CD1c-positive myeloid dendritic cell (primary cell): ENCODE measurements around the gene EPHA8.

Experiments used
- DNase-seq: peaks from one replicate; pipeline ENCODE4 v3.0.0-alpha.2; 2016; ENCODE audit errors: extremely low spot score

The EPHA8 gene

DNA sequence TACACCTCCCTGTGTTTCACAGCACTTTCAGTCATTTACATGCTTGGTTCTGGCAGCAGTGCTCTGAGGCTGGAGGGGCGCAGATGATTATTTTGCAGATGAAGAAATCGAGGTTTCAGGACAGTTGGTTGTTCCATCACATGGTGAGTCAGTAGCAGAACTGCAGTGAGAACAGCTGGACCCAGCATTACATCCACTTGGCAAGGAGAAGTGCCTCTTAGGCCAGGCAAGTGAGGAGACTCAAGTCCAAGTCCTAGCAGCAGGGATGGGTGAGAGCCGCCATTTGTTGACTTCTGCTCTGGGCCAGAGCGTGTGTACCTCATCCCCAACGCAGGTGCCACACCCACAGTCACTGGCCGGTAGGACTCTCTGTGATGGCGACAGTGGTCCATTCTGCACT, 26.8 kb upstream of the EPHA8 start:
- DNase-seq, result no peak

- no peak for DNase-seq
Measured at GRCh38 chr1:22537441-22538139, 25.7 kb upstream of the EPHA8 start.

GRCh38 chr1:22539510-22540118, 23.7 kb upstream of the EPHA8 start:
- no peak for DNase-seq

GRCh38 chr1:22540337-22540736, 23.0 kb upstream of the EPHA8 start:
- no peak for DNase-seq

DNA sequence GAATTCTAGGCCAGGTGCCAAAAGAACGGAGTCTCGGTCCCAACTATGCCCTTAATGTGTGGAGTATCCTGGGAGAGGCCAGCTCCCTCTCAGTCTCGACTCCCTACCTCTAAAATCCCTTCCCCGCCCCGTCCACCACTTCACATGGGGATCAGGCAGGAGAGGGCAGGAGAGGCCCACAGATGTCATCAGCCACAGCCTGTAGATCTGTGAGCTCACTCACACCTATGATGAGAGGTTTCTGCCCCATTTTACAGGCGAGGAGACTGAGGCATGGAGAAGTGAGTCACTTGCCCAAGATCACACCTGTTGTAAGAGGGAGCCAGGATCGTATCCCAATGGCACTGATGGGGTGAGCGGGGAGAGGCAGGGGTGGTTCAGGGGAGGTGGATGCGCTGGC, 20.4 kb upstream of the EPHA8 start:
- no peak for DNase-seq

DNA sequence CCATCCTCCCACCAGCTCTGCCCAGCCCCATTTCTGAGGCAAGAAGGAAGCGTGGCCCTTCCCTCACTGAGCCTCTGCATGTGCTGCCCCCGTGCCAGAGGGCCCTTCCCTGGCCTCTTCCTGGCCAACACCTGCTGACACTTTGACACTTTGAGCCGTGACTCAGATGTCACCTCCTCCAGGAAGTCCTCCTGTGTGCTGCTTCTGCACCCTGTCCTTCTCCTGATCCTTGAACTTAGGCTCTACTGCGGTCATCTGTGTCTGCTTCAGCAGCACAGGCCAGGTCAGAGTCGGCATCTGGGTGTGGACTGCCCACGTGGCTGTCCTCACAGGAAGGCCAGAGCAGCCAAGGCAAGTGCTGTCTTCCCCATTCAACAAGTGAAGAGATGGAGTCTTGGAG, 19.6 kb upstream of the EPHA8 start:
- no peak for DNase-seq

GRCh38 chr1:22544606-22545005, 18.7 kb upstream of the EPHA8 start:
- DNase-seq, result no peak

- DNase-seq, result no peak
Measured at GRCh38 chr1:22545141-22545540, 18.1 kb upstream of the EPHA8 start.

GRCh38 chr1:22547186-22547817, 16.0 kb upstream of the EPHA8 start:
- no peak for DNase-seq

GRCh38 chr1:22547818-22548462, 15.3 kb upstream of the EPHA8 start:
- no peak for DNase-seq

- no peak for DNase-seq
Measured at GRCh38 chr1:22550021-22550420, 13.3 kb upstream of the EPHA8 start.

- DNase-seq, result no peak
Measured at GRCh38 chr1:22551591-22551990, 11.7 kb upstream of the EPHA8 start.

GRCh38 chr1:22552021-22552420, 11.3 kb upstream of the EPHA8 start:
- DNase-seq, result no peak

- DNase-seq, result no peak
Measured at GRCh38 chr1:22553104-22553880, 10.0 kb upstream of the EPHA8 start.

DNA sequence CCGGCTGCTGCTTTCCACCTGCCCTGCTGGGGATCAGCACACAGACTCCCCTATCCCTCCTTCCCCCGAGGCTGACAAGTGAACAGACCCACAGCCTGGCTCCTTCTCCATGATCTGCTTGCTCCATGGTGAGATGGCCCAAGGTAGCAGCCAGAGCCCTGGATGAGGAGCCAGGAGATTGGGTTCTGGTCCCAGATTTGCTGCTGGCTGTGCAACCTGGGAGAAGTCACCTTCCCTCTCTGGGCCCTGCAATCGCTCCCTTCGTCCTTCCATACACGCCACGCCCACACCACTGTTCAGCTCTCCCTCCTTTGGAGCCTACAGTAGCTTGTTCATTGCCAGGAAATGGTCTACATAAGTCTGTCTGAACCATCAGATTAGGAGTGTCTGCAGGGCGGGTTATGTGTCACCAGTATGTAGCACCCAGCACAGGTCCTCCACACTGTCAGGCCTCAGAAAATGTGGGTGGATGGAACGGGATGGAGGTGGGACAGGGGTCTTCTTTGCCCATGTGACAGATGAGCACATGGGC, 9.2 kb upstream of the EPHA8 start:
- DNase-seq, result no peak

DNA sequence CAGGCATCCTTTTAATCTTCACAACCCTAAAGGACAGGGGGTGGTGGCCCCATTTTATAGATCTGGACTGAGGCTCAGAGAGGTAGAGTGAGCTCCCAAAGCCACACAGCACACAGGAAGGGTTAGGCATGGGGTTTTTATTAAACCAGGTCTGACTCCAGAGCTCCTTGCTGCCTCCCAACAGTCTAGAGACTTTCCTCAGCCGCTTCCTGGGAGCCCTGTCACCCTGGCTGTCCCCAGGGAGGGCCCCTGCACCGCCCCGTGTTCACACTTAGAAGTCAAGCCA, 8.0 kb upstream of the EPHA8 start:
- DNase-seq, result no peak

- no peak for DNase-seq
Measured at GRCh38 chr1:22556391-22557104, 6.7 kb upstream of the EPHA8 start.

DNA sequence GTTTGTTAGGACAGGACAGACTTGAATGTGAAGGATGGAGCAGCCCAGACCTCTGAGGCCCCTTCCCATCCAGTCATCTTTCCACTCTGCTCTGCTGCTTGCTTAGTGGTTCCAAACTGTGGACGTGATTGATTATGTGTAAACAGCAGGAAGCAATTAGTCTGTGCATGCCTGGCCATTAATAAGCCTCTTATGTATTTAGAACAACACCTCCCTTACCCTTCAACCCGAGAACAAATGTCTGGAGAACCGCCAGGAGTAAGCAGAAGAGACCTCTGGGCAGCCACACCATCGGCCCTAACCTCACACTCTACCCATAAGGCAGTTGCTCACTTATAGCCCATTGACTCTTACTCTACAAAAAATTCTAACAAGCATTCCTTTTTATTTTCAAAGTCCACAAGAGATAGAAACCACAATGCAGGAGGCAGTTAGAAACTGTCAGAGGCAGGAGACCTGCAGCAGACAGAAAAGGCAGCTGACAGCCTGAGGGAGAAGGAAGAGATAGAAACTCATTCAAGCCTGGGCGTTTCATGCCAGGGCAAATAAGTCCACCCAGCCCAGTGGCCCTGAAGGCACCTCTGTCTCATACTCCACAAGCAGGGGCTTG, 5.8 kb upstream of the EPHA8 start:
- DNase-seq, result no peak

DNA sequence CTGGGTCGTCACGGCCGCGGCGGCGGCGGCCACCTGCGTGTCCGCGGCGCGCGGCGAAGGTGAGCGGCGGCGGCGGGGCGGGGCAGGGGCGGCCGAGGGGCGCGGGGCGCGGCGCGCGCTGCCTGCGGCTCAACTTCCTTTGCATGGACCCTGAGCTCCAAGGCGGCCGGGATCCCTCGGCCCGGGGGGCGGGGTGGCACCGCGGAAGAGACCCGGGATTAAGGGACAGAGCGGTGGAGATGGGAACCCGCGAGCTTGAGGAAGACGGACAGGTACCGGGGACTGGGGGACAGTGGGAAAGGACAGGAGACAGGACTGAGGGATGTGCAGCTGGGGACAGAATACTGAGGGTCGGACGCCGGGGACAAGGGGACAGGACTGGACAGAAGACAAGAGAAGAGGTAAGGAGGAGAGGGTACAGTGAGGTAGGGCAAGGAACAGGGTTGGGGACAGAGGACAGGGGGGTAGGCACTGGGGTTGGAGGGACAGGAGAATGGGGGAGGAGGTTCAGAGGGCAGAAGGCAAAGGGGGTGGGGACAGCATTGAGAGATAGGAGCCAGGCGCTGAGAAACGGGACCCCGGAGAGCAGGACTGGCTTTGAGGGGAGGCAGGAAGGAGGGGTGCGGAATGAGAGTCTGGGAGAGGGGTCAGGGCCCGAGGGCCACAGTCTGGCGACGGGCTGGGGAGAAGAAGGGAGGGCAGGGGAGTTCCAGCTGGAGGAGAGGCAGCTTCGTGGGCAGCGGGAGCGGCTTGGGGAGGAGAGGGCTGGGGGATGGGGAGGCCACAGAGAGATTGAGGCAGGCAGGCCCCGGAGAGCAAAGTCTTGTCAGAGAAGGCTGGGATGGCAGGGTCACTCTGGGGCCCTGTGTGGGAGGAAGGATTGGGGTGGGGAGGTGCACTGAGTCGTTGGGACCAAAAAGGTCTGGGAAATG, 648 bp downstream of the EPHA8 start:
- DNase-seq, result no peak

- DNase-seq, result no peak
Measured at GRCh38 chr1:22566161-22566560, 2.9 kb downstream of the EPHA8 start.
